SK-N-SH treated with all-trans-retinoic acid at 6 μM for 48 hours (cell line): ENCODE measurements around the gene VAT1L.

ENCODE experiments used
- ATAC-seq: fragments of 200-7000 bp; cut with Tn5 transposase; 3 replicates; pipeline ENCODE4 v1.9.1; 2020; ENCODE audit warnings: mild to moderate bottlenecking, moderate library complexity
- BACH2 ChIP-seq: fragments of 250-450 bp; sonication (Bioruptor Pico); IDR thresholded peaks from 2 replicates; pipeline ENCODE4 v1.9.0; 2021; ENCODE audit warnings: mild to moderate bottlenecking, borderline replicate concordance
- CSDC2 ChIP-seq: fragments of 250-450 bp; sonication (Bioruptor Pico); IDR thresholded peaks from 2 replicates; pipeline ENCODE4 v1.5.0; 2020; ENCODE audit warnings: mild to moderate bottlenecking, moderate library complexity
- ESRRG ChIP-seq: fragments of 250-450 bp; sonication (Bioruptor Pico); IDR thresholded peaks from 2 replicates; pipeline ENCODE4 v1.6.1; 2021; ENCODE audit warnings: mild to moderate bottlenecking
- GLIS3 ChIP-seq: fragments of 250-450 bp; sonication (Bioruptor Pico); IDR thresholded peaks from 2 replicates; pipeline ENCODE4 v1.5.0; 2020; ENCODE audit warnings: mild to moderate bottlenecking, moderate library complexity
- ISL1 ChIP-seq: fragments of 250-450 bp; sonication (Bioruptor Pico); IDR thresholded peaks from 2 replicates; pipeline ENCODE4 v2.1.2; 2022; ENCODE audit warnings: mild to moderate bottlenecking, moderate library complexity
- PATZ1 ChIP-seq: fragments of 250-450 bp; sonication (Bioruptor Pico); IDR thresholded peaks from 2 replicates; pipeline ENCODE4 v1.8.0; 2020; ENCODE audit warnings: mild to moderate bottlenecking, moderate library complexity, borderline replicate concordance
- PPARA ChIP-seq: fragments of 250-450 bp; sonication (Bioruptor Pico); IDR thresholded peaks from 2 replicates; pipeline ENCODE4 v1.5.0; 2020; ENCODE audit warnings: mild to moderate bottlenecking, borderline replicate concordance
- RARB ChIP-seq: fragments of 250-450 bp; sonication (Bioruptor Pico); IDR thresholded peaks from 2 replicates; pipeline ENCODE4 v1.8.0; 2021; ENCODE audit warnings: mild to moderate bottlenecking, moderate library complexity
- SNAI2 ChIP-seq: fragments of 250-450 bp; sonication (Bioruptor Pico); IDR thresholded peaks from 2 replicates; pipeline ENCODE4 v1.5.0; 2020; ENCODE audit warnings: mild to moderate bottlenecking, moderate library complexity
- TCF4 ChIP-seq: fragments of 250-450 bp; sonication (Bioruptor Pico); IDR thresholded peaks from 2 replicates; pipeline ENCODE4 v1.8.0; 2021; ENCODE audit warnings: mild to moderate bottlenecking, moderate library complexity, borderline replicate concordance
- TOX ChIP-seq: fragments of 250-450 bp; sonication (Bioruptor Pico); IDR thresholded peaks from 2 replicates; pipeline ENCODE4 v1.8.0; 2021; ENCODE audit warnings: mild to moderate bottlenecking, moderate library complexity, borderline replicate concordance
- ZC3H10 ChIP-seq: fragments of 250-450 bp; sonication (Bioruptor Pico); IDR thresholded peaks from 2 replicates; pipeline ENCODE4 v1.5.1; 2021; ENCODE audit warnings: mild to moderate bottlenecking, moderate library complexity
- ZFP3 ChIP-seq: fragments of 250-450 bp; sonication (Bioruptor Pico); IDR thresholded peaks from 2 replicates; pipeline ENCODE4 v1.5.0; 2020; ENCODE audit warnings: mild to moderate bottlenecking, moderate library complexity
- ZFP30 ChIP-seq: fragments of 450-650 bp; formaldehyde crosslinking; IDR thresholded peaks from 2 replicates; pipeline ENCODE4 v1.5.0; 2022; ENCODE audit warnings: mild to moderate bottlenecking, moderate library complexity
- ZNF565 ChIP-seq: fragments of 450-650 bp; formaldehyde crosslinking; conservative IDR thresholded peaks from 2 replicates; pipeline ENCODE4 v1.5.0; 2020; ENCODE audit warnings: low read depth, mild to moderate bottlenecking, moderate library complexity
- ZNF70 ChIP-seq: fragments of 450-650 bp; formaldehyde crosslinking; IDR thresholded peaks from 2 replicates; pipeline ENCODE4 v1.5.0; 2020; ENCODE audit warnings: mild to moderate bottlenecking, moderate library complexity
- ZNF8 ChIP-seq: fragments of 450-650 bp; formaldehyde crosslinking; IDR thresholded peaks from 2 replicates; pipeline ENCODE4 v1.5.0; 2020; ENCODE audit warnings: mild to moderate bottlenecking, moderate library complexity
- TF ChIP-seq, protein P1 (sequence below): fragments of 250-450 bp; sonication (Bioruptor Pico); IDR thresholded peaks from 2 replicates; pipeline ENCODE4 v1.8.0; 2021; ENCODE audit warnings: low read depth, mild to moderate bottlenecking, moderate library complexity, borderline replicate concordance
- TF ChIP-seq, protein P2 (sequence below): fragments of 250-450 bp; sonication (Bioruptor Pico); IDR thresholded peaks from 2 replicates; pipeline ENCODE4 v1.5.0; 2020; ENCODE audit warnings: mild to moderate bottlenecking, moderate library complexity
- TF ChIP-seq, protein P3 (sequence below): fragments of 250-450 bp; sonication (Bioruptor Pico); IDR thresholded peaks from 2 replicates; pipeline ENCODE4 v1.5.1; 2021; ENCODE audit warnings: mild to moderate bottlenecking, moderate library complexity
- TF ChIP-seq, protein P4 (sequence below): fragments of 250-450 bp; sonication (Bioruptor Pico); IDR thresholded peaks from 2 replicates; pipeline ENCODE4 v1.5.1; 2020; ENCODE audit warnings: low read depth, mild to moderate bottlenecking, moderate library complexity

Gene VAT1L

GRCh38 chr16:77969861-77970260 lies 181.5 kb downstream of the VAT1L start (continued):
- TF ChIP-seq, protein P1, sequence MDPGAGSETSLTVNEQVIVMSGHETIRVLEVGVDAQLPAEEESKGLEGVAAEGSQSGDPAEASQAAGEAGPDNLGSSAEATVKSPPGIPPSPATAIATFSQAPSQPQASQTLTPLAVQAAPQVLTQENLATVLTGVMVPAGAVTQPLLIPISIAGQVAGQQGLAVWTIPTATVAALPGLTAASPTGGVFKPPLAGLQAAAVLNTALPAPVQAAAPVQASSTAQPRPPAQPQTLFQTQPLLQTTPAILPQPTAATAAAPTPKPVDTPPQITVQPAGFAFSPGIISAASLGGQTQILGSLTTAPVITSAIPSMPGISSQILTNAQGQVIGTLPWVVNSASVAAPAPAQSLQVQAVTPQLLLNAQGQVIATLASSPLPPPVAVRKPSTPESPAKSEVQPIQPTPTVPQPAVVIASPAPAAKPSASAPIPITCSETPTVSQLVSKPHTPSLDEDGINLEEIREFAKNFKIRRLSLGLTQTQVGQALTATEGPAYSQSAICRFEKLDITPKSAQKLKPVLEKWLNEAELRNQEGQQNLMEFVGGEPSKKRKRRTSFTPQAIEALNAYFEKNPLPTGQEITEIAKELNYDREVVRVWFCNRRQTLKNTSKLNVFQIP (CRISPR knock-in tag), result no peak

DNA sequence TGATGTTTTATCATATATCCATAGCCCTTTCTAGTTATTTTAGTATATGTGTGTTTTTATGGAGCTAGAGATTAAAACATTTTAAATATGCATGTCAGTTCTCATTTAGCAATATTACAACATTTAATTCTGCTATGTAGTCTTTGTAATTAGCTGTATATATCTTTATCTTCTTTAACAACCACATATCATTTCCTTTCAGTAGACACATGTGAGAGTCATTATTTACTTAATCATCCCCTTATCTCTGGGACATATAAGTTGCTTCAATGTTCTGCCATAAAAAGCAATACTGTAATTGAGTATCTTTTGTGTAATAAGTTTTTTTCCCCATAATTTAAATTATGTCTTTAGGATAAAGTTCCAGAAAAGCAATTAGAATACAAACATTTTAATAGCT lies 182.0 kb downstream of the VAT1L start:
- TF ChIP-seq TCF4, result 0 out of 2 replicates have a peak, but pooled peaks have one; percentile 11
- TF ChIP-seq ZFP30 (CRISPR knock-in tag), result no peak
- ATAC-seq, result no peak

GRCh38 chr16:77971306-77972061 lies 183.1 kb downstream of the VAT1L start:
- TF ChIP-seq ZFP30 (CRISPR knock-in tag) (no peak), PPARA (CRISPR knock-in tag) (no peak), ZNF565 (CRISPR knock-in tag) (no peak), TCF4 (no peak), ZC3H10 (CRISPR knock-in tag) (no peak), SNAI2 (CRISPR knock-in tag) (no peak), ZNF8 (CRISPR knock-in tag) (no peak), RARB (CRISPR knock-in tag) (no peak), ISL1 (no peak), CSDC2 (no peak), GLIS3 (CRISPR knock-in tag) (no peak)
- TF ChIP-seq, protein P2, sequence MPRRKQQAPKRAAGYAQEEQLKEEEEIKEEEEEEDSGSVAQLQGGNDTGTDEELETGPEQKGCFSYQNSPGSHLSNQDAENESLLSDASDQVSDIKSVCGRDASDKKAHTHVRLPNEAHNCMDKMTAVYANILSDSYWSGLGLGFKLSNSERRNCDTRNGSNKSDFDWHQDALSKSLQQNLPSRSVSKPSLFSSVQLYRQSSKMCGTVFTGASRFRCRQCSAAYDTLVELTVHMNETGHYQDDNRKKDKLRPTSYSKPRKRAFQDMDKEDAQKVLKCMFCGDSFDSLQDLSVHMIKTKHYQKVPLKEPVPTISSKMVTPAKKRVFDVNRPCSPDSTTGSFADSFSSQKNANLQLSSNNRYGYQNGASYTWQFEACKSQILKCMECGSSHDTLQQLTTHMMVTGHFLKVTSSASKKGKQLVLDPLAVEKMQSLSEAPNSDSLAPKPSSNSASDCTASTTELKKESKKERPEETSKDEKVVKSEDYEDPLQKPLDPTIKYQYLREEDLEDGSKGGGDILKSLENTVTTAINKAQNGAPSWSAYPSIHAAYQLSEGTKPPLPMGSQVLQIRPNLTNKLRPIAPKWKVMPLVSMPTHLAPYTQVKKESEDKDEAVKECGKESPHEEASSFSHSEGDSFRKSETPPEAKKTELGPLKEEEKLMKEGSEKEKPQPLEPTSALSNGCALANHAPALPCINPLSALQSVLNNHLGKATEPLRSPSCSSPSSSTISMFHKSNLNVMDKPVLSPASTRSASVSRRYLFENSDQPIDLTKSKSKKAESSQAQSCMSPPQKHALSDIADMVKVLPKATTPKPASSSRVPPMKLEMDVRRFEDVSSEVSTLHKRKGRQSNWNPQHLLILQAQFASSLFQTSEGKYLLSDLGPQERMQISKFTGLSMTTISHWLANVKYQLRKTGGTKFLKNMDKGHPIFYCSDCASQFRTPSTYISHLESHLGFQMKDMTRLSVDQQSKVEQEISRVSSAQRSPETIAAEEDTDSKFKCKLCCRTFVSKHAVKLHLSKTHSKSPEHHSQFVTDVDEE (CRISPR knock-in tag), result no peak
- TF ChIP-seq, protein P3, sequence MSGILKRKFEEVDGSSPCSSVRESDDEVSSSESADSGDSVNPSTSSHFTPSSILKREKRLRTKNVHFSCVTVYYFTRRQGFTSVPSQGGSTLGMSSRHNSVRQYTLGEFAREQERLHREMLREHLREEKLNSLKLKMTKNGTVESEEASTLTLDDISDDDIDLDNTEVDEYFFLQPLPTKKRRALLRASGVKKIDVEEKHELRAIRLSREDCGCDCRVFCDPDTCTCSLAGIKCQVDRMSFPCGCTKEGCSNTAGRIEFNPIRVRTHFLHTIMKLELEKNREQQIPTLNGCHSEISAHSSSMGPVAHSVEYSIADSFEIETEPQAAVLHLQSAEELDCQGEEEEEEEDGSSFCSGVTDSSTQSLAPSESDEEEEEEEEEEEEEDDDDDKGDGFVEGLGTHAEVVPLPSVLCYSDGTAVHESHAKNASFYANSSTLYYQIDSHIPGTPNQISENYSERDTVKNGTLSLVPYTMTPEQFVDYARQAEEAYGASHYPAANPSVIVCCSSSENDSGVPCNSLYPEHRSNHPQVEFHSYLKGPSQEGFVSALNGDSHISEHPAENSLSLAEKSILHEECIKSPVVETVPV (CRISPR knock-in tag), result no peak
- TF ChIP-seq, protein P4, sequence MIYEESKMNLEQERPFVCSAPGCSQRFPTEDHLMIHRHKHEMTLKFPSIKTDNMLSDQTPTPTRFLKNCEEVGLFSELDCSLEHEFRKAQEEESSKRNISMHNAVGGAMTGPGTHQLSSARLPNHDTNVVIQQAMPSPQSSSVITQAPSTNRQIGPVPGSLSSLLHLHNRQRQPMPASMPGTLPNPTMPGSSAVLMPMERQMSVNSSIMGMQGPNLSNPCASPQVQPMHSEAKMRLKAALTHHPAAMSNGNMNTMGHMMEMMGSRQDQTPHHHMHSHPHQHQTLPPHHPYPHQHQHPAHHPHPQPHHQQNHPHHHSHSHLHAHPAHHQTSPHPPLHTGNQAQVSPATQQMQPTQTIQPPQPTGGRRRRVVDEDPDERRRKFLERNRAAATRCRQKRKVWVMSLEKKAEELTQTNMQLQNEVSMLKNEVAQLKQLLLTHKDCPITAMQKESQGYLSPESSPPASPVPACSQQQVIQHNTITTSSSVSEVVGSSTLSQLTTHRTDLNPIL (CRISPR knock-in tag), result no peak
- ATAC-seq, result peak; percentile 97

DNA sequence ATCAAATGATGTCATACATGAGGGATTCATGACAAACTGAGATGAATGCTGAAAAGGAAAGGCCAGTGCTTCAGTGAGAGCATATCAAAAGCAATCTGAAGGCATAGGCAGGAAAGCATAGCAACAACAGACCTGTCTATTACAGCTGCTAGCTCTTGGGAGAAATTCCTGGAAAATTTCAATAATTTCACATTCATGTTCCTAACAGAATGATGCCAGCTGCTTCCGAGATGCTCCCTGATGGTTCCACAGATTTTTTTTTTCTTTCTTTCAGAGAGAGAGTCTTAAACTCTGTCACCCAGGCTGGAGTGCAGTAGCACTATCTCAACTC lies 183.7 kb downstream of the VAT1L start:
- no peak for ATAC-seq
- no peak for TF ChIP-seq ZNF70
- TF ChIP-seq, protein P2 (CRISPR knock-in tag), result no peak
- no peak for TF ChIP-seq ISL1
- no peak for TF ChIP-seq TCF4
- TF ChIP-seq, protein P1 (CRISPR knock-in tag), result no peak
- TF ChIP-seq BACH2, result no peak
- no peak for TF ChIP-seq PPARA (CRISPR knock-in tag)
- TF ChIP-seq ESRRG (CRISPR knock-in tag), result no peak
- TF ChIP-seq PATZ1, result no peak
- no peak for TF ChIP-seq ZFP30 (CRISPR knock-in tag)
- no peak for TF ChIP-seq ZFP3 (CRISPR knock-in tag)
- TF ChIP-seq ZNF565 (CRISPR knock-in tag), result no peak
- TF ChIP-seq ZC3H10 (CRISPR knock-in tag), result no peak
- TF ChIP-seq TOX, result no peak
